Amniotic epithelial cell (primary cell): ENCODE data around the gene CCR9.
A peak's percentile ranks its signal among the peaks of the same experiment; 100 is the strongest.

Source experiments
- DNase-seq: peaks from one replicate; pipeline ENCODE4 v3.0.0-alpha.2; 2010; ENCODE audit warnings: low read depth

The CCR9 gene

GRCh38 chr3:45908761-45909160, 22.4 kb downstream of the CCR9 start:
- DNase-seq, result no peak

GRCh38 chr3:45909542-45909941, 23.2 kb downstream of the CCR9 start:
- DNase-seq, result no peak

DNA sequence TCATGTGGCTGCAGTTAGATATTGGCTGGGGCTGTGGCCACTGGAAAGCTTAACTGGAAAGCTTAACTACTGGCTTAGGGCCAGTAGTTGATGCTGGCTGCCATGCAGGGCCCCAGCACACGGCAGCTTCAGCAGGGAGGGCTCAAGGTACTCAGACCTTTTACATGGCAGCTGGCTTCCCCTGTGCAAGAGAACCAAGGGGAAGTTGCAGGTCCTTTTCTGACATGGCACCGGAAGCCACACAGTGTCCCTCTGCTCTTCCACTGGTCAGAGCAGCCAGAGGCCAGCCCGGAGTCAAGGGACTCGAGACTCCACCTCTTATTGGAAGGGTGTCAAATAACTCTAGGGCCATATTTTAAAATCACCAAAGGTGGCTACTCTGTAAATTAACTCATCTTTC, 24.5 kb downstream of the CCR9 start:
- no peak for DNase-seq

GRCh38 chr3:45911511-45912226, 25.3 kb downstream of the CCR9 start:
- DNase-seq, result no peak

GRCh38 chr3:45912435-45912834, 26.1 kb downstream of the CCR9 start:
- peak; percentile 56 for DNase-seq

DNA sequence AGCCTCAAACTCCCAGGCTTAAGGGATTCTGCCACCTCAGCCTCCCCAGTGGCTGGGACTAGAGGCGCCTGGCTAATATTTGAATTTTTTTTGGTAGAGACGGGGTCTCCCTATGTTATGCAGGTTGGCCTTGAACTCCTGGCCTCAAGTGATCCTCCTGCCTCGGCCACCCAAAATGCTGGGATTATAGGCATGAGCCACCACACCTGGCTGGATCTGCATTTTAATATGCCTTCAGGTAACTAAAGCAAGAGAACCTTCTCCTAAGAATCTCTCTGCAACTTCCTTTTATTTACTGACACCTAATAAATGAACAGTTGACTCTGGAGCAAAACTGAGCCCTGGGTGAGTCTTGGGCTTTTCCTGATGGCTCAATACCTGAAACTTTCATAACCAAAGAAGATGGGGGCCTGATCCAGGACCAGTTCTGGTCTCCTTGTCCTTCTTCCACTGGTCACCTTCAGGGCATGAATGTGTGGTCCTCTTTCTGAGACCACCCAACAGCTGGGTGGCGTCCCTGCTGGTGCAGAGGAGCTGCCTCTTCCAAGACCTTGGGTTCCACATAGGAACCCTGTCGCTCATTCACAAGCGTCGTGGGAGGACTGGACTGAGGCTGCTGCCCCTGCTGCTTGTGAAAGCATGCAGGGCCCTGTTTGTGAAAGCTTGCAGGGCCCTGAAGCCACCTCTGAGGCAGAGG, 28.2 kb downstream of the CCR9 start:
- DNase-seq, result no peak

DNA sequence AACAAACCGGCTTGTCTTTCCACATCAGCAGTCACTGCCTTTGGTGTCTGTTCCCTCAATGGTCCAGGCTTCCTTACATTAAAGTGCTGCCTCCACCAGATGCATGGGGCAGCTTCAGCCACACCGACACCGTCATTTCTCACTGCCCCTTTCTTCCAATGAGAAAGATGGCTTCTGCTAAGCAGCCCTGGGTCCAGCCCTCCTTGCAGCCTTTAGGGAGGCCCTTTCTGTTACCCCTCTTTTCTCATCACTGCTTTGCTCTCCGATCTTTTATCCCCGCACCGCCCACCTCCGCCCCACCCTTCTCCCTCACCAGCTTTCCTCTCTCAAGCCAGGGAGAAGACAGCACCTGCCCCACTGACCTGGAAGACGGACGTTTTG, 28.7 kb downstream of the CCR9 start:
- no peak for DNase-seq

DNA sequence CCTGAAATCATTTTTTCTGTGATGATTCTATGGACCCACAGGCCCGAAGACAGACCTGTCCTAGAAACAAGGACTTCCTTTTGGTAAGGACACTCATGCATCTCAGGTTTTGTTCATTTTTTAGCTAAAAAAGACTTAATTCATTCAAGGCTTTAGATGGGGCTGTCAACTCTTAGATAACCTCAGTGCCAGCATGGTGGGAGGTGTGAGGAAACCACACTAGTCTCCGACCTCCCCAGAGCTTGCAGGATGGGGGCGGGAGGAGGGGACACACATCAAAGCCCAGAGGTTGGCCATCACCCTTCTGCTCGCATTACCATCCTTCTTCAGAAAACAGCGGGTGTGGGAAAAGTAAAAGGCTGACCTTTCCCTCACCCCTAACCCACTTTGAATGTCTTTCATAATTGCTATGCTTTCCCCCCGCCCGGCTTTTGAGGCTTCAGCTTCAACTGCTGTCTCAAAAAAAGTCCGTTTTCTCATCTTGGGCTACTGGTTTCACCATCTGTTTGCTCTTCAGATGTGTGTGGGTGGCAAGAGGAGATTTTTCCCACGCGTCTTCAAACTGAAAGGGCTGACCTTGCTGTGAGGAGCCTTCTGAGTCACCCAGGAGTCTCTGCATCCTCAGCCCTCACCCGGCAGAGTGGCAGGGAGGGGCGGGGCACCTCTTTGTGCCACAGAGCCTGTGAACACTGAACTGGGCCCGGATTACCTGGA, 29.3 kb downstream of the CCR9 start:
- DNase-seq, result peak; percentile 97

DNA sequence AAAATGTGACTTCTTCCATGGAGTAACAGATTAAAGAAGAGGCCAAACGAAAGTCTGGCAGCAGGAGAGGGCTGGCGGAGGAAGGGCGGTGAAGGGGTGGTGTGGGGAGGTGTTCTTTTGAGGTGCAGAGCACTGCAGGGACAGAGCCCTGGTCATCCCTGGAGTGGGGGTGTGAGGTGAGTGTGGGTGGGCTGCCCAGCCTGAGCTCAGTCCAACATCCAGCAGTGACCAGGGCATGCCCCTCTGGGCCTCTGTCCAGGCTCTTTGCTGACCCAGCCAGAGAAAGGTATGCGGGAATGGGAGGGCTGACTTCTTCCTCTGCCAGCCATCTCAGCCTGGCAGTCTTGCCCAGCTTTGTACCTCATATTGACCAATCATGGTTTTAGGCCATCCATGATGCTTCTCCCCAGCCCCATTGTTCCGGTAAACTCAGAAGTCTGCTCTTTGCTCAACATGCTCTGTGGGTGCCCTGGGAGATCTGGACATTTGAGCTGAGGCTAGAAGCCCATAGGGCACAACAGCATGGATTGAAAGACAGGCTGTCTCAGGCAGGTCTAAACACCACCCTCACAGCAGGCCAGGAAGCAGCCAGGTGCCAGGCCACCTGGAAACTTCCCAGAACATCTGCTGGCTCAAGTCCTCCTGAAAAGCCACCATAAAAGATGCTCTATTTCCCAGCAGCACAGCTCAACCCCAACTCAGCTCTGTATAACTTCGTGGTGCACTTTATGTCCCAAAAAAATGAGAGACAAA, 31.0 kb downstream of the CCR9 start:
- DNase-seq, result no peak

DNA sequence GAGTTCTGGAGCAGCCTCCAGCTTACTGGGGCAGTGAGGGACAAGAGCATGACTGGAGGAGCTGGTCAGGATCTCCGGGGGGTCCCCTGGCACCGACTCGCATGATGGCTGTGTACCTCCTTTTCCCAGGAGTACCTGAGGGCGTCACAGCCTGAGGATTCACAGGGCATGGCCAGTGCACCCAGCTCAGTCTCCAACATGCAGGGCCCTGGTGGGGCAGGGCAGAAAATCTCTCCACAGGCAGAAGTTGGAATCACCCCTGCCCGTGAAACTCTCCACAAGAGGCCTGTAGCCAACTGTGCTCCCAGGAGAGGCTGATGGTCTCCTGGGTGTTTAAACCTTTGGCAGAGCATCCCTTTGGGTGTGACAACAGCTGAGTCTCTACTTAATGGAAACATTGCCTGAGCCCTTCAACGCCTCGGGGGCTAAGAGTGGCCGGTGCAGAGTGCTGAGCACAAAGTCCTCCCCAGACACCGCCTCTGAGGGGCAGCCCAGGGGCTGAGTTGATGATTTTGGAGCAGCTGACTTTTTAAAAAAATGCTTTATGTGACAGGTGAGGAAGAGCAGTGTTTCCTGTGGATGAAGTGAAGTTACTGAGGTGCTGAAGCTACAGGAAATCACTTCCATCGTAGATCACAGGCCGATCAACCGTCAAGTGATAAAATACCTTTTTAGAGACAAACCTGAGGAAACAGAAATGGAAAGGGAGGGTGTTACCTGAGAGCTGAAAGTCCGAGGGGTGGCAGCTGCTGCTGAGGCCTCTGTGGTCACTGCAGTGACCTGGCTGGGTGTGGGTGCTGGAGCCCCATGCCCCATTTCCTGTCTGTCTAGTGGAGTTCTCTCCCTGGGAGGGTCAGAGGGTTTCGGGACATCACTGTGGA, 35.1 kb downstream of the CCR9 start:
- no peak for DNase-seq

- DNase-seq, result no peak
Observed at GRCh38 chr3:45922039-45922326, 35.6 kb downstream of the CCR9 start.

GRCh38 chr3:45922950-45923590, 36.7 kb downstream of the CCR9 start:
- DNase-seq, result no peak

DNA sequence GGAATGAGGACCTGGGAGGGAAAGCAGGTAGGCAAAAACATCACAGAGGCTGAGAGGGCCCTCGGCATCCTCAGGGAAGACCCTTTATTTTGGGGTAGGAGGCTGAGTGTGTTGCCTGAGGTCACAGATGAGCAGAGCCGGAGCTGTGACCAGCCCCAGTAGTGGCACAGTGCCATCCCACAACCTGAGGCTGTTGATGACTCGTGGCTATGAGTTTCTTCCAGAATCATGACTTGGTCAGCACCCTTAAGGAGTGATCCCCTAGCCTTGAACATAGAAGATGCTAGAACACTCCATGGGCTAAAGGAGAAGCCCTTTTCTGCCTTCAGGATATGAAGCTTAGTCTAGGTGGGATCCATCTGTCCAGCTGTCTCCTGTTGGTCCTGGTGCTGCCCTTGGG, 37.4 kb downstream of the CCR9 start:
- no peak for DNase-seq

DNA sequence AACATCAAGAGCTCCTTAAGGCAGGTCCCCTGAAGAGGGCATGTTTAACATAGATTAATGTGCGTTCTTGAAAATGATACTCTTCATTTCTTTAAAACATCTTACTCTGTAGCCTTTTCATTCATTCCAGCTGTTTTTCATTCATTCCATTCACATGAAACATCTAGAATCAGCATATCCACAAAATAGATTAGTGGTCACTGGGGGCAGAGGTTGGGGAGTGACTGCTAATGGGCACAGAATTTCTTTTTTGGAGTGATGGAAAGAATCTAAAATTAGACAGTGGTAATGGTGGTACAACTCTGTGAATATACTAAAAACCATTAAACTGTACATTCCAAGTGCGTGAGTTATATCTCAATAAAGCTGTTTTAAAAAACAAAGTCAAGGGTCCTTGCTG, 41.5 kb downstream of the CCR9 start:
- DNase-seq, result no peak

DNA sequence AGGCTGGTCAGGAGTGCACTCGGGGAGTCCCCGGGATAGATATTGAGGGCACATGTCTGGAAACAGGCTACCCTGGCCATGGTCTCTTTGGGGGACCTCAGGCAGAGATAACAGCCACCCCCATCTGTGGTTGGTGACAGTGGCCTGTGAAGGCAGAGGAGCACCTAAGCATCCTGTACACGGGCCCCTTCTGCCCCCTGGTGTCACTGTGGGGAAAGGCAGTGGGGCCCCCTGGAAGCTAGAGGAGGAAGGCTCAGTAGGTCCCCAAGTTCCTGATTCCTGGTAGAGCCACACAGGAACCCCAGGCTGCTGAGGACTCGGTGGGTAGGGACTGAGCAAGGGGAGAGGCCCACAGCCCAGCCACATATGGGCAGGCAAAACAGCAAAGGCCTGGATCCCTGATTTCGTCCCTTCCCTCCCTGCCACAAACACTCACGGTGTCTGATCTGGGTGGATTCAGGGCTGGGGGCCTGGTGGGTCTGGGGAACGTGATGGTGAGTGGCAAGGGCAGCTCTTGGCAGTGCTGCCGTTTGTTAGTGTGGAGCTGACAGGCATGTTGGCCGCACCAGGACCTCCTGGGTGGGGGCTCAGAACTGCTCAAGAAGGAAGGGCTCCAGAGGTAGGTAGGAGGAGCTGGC, 42.8 kb downstream of the CCR9 start:
- DNase-seq, result no peak

GRCh38 chr3:45931496-45931895, 45.2 kb downstream of the CCR9 start:
- DNase-seq, result no peak

GRCh38 chr3:45932112-45932511, 45.8 kb downstream of the CCR9 start:
- no peak for DNase-seq

DNA sequence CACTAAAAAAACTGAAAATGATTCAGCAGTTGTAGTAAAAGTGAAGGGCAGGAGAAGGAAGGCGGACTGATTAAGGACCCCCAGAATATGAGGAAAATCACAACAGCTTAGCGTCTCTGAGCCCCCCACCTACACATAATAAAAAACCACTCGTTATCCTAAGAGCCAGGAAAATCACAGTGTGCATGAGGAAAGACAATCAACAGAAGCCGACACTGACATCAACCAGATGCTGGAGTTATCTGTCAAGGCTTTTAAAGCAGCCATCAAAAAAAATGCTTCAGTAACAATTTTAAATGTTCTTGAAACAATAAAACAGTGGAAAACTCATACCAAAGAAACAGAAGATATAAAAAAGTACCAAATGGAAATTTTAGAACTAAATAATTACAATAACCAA, 47.2 kb downstream of the CCR9 start:
- DNase-seq, result no peak

DNA sequence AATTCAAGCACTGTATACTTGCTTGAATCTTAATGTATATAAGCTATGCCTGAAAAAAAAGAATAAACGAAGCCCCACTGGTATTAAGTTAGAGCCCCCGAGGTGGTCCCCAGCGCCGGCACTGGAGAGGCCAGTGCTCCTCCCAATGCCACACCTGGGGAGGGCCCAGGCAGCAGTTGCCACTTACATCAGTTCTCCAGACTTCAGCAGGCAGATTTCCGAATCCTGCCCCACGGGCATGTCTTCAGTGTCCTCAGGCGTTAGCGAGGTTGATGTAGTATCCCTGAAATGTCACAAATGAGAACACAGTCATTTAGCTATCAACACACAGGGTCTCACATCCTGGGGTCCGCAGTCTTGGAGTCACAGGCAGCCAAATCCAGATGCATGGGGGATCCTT, 49.9 kb downstream of the CCR9 start:
- DNase-seq, result no peak

DNA sequence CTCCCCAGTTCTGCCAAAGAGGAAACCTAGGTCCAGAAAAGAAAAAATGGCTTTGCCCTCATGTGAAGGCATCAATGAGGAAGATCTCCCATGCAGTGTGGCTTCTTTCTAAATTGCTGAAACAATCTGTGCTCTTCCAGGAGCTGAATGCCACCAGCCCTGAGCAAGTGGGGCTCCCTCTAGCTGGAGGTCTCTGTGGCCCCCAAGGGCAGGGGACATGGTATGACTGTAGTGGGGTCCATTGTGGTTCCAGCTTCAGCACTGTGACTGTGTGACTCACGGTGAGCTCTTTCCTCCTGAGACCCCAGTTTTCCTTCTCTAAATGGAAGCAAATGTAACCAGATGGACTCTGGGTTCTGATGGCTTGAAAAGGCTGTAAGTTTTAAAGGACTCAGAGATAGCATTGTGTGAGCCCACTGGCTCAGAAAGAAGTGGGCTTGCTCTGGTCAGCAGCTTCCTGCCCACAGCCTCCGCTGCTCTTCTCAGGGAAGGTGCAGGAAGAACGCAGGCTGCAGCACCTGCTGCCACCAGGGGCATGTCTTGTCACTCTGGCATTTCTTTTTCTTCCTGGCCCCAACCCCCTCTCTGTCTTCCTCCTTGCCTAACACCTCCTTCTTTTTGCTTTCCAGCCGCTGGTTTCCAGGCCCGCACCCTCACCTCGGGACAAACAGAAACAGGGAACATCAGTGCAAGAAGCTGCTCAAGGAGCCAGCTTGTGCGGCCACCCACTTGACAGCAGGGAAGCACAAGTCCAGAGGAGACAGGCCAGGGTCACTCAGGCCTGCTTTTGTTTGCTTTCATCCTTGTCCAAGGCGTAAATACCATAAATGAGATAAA, 51.1 kb downstream of the CCR9 start:
- DNase-seq, result no peak
